Fibroblast of lung (primary cell): ENCODE measurements around the gene FANCD2OS. TPM values are rescaled to one million over a fixed set of nuclear protein-coding genes. Genes with fewer than 3 reads are reported as not detected.
"Not testable (repeated sequence)": the region's sequence is repeated elsewhere in the genome, so short reads cannot be mapped to it uniquely, and the experiment has no call there.

Experiments used
- DNase-seq, 2 donors: peaks; one replicate each; pipeline versions ENCODE4 v3.0.0 to v3.0.0-alpha.2; 2010; ENCODE audit warnings: low read depth in 2 of 2
- H2AFZ ChIP-seq: 2 replicates; pipeline ENCODE4 v1.5.1; 2012; ENCODE audit warnings: low read length, control low read depth, inconsistent platforms
- H3K27ac ChIP-seq: 2 replicates; pipeline ENCODE4 v1.5.1; 2011; ENCODE audit warnings: low read length, control low read depth; ENCODE audit not compliant: insufficient read depth
- H3K27me3 ChIP-seq: 2 replicates; pipeline ENCODE4 v1.5.1; 2011; ENCODE audit warnings: mild to moderate bottlenecking, low read length; ENCODE audit not compliant: control insufficient read depth, insufficient read depth
- H3K36me3 ChIP-seq: 2 replicates; pipeline ENCODE4 v1.5.1; 2011; ENCODE audit warnings: low read length; ENCODE audit not compliant: control insufficient read depth, insufficient read depth
- H3K4me1 ChIP-seq: 2 replicates; pipeline ENCODE4 v1.5.1; 2011; ENCODE audit warnings: low read length; ENCODE audit not compliant: control insufficient read depth, insufficient read depth; ENCODE audit errors: extremely low read depth
- H3K4me2 ChIP-seq: 2 replicates; pipeline ENCODE4 v1.5.1; 2011; ENCODE audit warnings: low read length, control low read depth; ENCODE audit not compliant: insufficient read depth; ENCODE audit errors: extremely low read depth
- H3K4me3 ChIP-seq, 4 experiments: fragments of 200-600 bp in 1 of 4; sonication (generic) in 1 of 4; replicated peaks in 1 of 4; 2 replicates each; pipeline ENCODE4 v1.5.1; 2011 to 2016; ENCODE audit warnings: low read length in 4 of 4, low read depth in 3 of 4, mild to moderate bottlenecking in 3 of 4, control low read depth in 2 of 4, inconsistent platforms in 1 of 4, mixed read lengths in 1 of 4; ENCODE audit not compliant: insufficient read depth in 1 of 4; ENCODE audit errors: control extremely low read depth in 1 of 4
- H3K79me2 ChIP-seq: 2 replicates; pipeline ENCODE4 v1.5.1; 2012; ENCODE audit warnings: mild to moderate bottlenecking, low read length, inconsistent platforms; ENCODE audit not compliant: control insufficient read depth, insufficient read depth
- H3K9ac ChIP-seq: 2 replicates; pipeline ENCODE4 v1.5.1; 2011; ENCODE audit warnings: mild to moderate bottlenecking, low read length, control low read depth; ENCODE audit not compliant: insufficient read depth
- H3K9me3 ChIP-seq: 2 replicates; pipeline ENCODE4 v1.5.1; 2012; ENCODE audit warnings: low read depth, low read length; ENCODE audit not compliant: control insufficient read depth, insufficient read depth
- H4K20me1 ChIP-seq: 2 replicates; pipeline ENCODE4 v1.5.1; 2011; ENCODE audit warnings: low read length; ENCODE audit not compliant: control insufficient read depth, insufficient read depth; ENCODE audit errors: extremely low read depth
- CTCF ChIP-seq, 2 donors: IDR thresholded peaks in 1 of 2; conservative IDR thresholded peaks in 1 of 2; 1 replicate in 1 of 2; 2 replicates in 1 of 2; pipeline ENCODE4 v1.5.1; 2011 to 2012; ENCODE audit warnings: low read length in 2 of 2, control low read depth in 1 of 2, inconsistent platforms in 1 of 2, low read depth in 1 of 2, mild to moderate bottlenecking in 1 of 2
- EZH2 ChIP-seq: IDR thresholded peaks from 2 replicates; pipeline ENCODE4 v1.5.1; 2012; ENCODE audit warnings: low read length, control low read depth, mild to moderate bottlenecking; ENCODE audit errors: missing control alignments
- polyA plus RNA-seq, 2 donors: library from polyadenylated mRNA; depleted of rRNA in 1 of 2; stranded (reverse) in 1 of 2; unstranded in 1 of 2; fragments of >200 nt; gene quantifications; 2 replicates each; pipeline ENCODE4 v1.2.1, GENCODE V29; 2011 to 2012; ENCODE audit warnings: missing spikeins in 1 of 2
- total RNA-seq: library from RNA; depleted of rRNA; stranded (reverse); fragments of >200 nt; gene quantifications from 2 replicates; pipeline ENCODE4 v1.2.1, GENCODE V29; 2014

FANCD2OS gene
- total and polyA plus RNA-seq, 2 donors (not counting 1 experiment from before 2014, with no cell fraction given): not detected

- Histone ChIP-seq H3K4me3 (peak overlapping the region in 2 of 4 experiments; percentile 26 to 74), H3K79me2 (peaks cover 27% of the 10 kb centered on the region), H3K36me3 (peaks cover 1% of the 10 kb centered on the region), H3K27me3 (no peaks in the 10 kb centered on the region), H3K9ac (no peak overlapping the region), H4K20me1 (no peaks in the 10 kb centered on the region), H3K4me1 (no peaks in the 10 kb centered on the region), H2AFZ (peak overlapping the region; percentile 87), H3K4me2 (peak overlapping the region; percentile 40), H3K27ac (no peak overlapping the region), H3K9me3 (no peaks in the 10 kb centered on the region)
- peak in 1 of 2 donors; percentile 8 for DNase-seq
- no peak for TF ChIP-seq CTCF (conservative IDR thresholded peaks at IDR 0.05 in 1 of 2, IDR thresholded peaks at IDR 0.05 in 1 of 2; ENCODE audit: low read depth in 1 of 2, low read length in 2 of 2)
- no peak for TF ChIP-seq EZH2
These were observed 33.0 kb upstream of the FANCD2OS start for GRCh38 chr3:10140996-10141546.

GRCh38 chr3:10137178-10137577 lies 29.1 kb upstream of the FANCD2OS start:
- no peak for DNase-seq
- Histone ChIP-seq H4K20me1 (no peaks in the 10 kb centered on the region), H3K4me3 (no peak overlapping the region), H3K36me3 (no peaks in the 10 kb centered on the region), H2AFZ (no peak overlapping the region), H3K79me2 (no peaks in the 10 kb centered on the region), H3K4me2 (no peak overlapping the region), H3K9ac (no peak overlapping the region), H3K27me3 (no peaks in the 10 kb centered on the region), H3K4me1 (no peaks in the 10 kb centered on the region), H3K27ac (no peak overlapping the region), H3K9me3 (no peaks in the 10 kb centered on the region)
- TF ChIP-seq EZH2: no peak
- TF ChIP-seq CTCF (conservative IDR thresholded peaks at IDR 0.05 in 1 of 2, IDR thresholded peaks at IDR 0.05 in 1 of 2; ENCODE audit: low read depth in 1 of 2, low read length in 2 of 2): no peak

DNA sequence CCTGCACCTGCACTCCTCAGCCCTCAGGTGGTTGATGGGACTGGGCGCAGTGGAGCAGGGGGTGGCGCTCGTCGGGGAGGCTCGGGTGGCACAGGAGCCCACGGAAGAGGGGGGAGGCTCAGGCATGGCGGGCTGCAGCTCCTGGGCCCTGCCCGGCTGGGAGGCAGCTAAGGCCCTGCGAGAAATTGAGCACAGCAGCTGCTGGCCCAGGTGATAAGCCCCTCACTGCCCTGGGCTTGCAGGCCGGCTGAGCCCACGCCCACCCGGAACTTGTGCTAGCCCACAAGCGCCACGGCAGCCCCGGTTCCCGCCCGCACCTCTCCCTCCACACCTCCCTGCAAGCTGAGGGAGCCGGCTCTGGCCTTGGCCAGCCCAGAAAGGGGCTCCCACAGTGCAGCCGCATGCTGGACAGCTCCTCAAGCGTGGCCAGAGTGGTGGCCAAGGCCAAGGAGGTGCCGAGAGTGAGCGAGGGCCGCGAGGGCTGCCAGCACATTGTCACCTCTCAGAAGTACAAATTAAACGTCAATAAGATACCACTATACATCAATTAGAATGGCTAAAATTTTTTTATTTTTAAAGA lies 28.5 kb upstream of the FANCD2OS start:
- H3K79me2 ChIP-seq: no peaks in the 10 kb centered on the region

GRCh38 chr3:10135872-10136271 lies 27.8 kb upstream of the FANCD2OS start:
- DNase-seq, H3K36me3 ChIP-seq, H3K4me3 ChIP-seq, H3K27ac ChIP-seq, H3K79me2 ChIP-seq, H4K20me1 ChIP-seq, H3K27me3 ChIP-seq, H2AFZ ChIP-seq, H3K9me3 ChIP-seq, H3K4me1 ChIP-seq, H3K9ac ChIP-seq, H3K4me2 ChIP-seq: not testable (repeated sequence)

More for the DNA sequence above, 28.5 kb upstream of the FANCD2OS start:
- Histone ChIP-seq H4K20me1 (no peaks in the 10 kb centered on the region), H3K4me3 (no peak overlapping the region), H3K4me2 (no peak overlapping the region), H3K9ac (no peak overlapping the region), H3K27ac (no peak overlapping the region), H3K9me3 (no peaks in the 10 kb centered on the region), H3K27me3 (no peaks in the 10 kb centered on the region), H2AFZ (no peak overlapping the region), H3K36me3 (no peaks in the 10 kb centered on the region), H3K4me1 (no peaks in the 10 kb centered on the region)
- TF ChIP-seq CTCF (conservative IDR thresholded peaks at IDR 0.05 in 1 of 2, IDR thresholded peaks at IDR 0.05 in 1 of 2; ENCODE audit: low read depth in 1 of 2, low read length in 2 of 2) (no peak), EZH2 (no peak)
- DNase-seq: no peak
